A549 (cell line): ENCODE results near the gene RTN4R.

ENCODE experiments used
- CBX2 ChIP-seq: fragments of 200-600 bp; sonication (generic); IDR thresholded peaks from 2 replicates; pipeline ENCODE4 v1.6.1; 2016; ENCODE audit warnings: low read depth, mild to moderate bottlenecking, borderline replicate concordance
- CTCF ChIP-seq: fragments of >200 bp; sonication (Bioruptor Twin); formaldehyde crosslinking; IDR thresholded peaks from 3 replicates; pipeline ENCODE4 v1.5.1; 2016
- HES2 ChIP-seq: fragments of >200 bp; sonication (Bioruptor Twin); formaldehyde crosslinking; IDR thresholded peaks from 2 replicates; pipeline ENCODE4 v1.6.1; 2016
- HEYL ChIP-seq: fragments of 250-450 bp; sonication (Bioruptor Pico); IDR thresholded peaks from 2 replicates; pipeline ENCODE4 v1.8.0; 2021; ENCODE audit warnings: mild to moderate bottlenecking, moderate library complexity
- HMGXB4 ChIP-seq: fragments of 250-450 bp; sonication (Bioruptor Pico); IDR thresholded peaks from 2 replicates; pipeline ENCODE4 v1.5.0; 2021; ENCODE audit warnings: mild to moderate bottlenecking, moderate library complexity, borderline replicate concordance
- KDM1A ChIP-seq: fragments of 200-600 bp; sonication (generic); IDR thresholded peaks from 2 replicates; pipeline ENCODE4 v1.6.1; 2016; ENCODE audit warnings: low read depth, mild to moderate bottlenecking
- MAFK ChIP-seq: fragments of 450-650 bp; IDR thresholded peaks from 2 replicates; pipeline ENCODE4 v1.6.1; 2014; ENCODE audit not compliant: partially characterized antibody
- MAX ChIP-seq: IDR thresholded peaks from 2 replicates; pipeline ENCODE4 v1.6.1; 2012
- POLR2A ChIP-seq: IDR thresholded peaks from 2 replicates; pipeline ENCODE4 v1.6.1; 2012; ENCODE audit warnings: mild to moderate bottlenecking, low read length

- TF ChIP-seq CTCF (no peak), POLR2A (no peak), HES2 (no peak), CBX2 (no peak), MAX (no peak), HEYL (no peak), MAFK (no peak), HMGXB4 (CRISPR knock-in tag) (no peak), KDM1A (no peak)
Measured at GRCh38 chr22:20238901-20239675, 29.0 kb downstream of the RTN4R start.
